Stimulated activated CD4-positive, alpha-beta T cell treated with anti-CD3 and anti-CD28 coated beads, TNF-alpha, amount 100 ng/mL, for 1 hour (primary cell): ENCODE measurements around the gene HTR2A.

Experiments used
- DNase-seq, 3 donors: peaks; one replicate each; pipeline ENCODE4 v3.0.0-alpha.2; 2020; ENCODE audit warnings: low read depth in 3 of 3, low spot score in 1 of 3

Gene HTR2A

DNA sequence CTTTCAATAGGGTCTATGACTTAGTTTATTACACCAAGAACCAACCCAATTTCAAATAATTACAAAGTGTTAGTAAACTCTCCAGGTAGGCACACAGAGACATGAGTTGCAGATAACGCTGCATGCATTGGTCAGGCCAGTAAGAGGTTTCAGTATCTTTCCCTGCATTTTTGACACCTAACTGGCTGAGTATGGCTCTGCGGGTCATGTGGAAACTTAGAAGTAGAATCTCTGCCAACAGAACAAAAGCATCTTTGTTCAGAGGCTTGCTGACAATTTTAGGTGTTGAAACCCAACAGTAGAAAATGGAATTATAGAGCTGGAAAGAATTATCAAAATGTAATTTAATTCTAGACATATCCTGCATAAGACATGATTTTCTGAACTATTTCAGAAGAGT lies 25.3 kb downstream of the HTR2A start:
- DNase-seq = no peak

DNA sequence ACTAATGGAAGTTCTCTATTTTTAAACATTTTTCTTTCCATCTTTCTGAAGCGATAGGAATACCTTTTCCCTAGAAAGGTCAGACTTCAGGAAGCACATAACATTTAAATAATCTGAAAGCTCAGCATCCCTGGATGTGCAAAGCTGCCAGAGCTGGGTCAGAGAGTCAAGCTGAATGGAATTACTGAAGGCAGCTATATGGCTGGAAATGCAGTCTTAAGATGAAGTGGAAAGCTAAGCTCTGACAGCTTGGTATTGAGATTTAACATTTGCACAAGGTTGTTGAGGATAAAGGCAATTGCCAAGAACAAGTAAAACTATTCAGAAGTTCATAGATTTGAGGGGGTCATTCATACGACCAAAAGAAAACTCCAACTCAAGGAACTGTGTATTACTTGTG lies 28.8 kb downstream of the HTR2A start:
- no peak for DNase-seq

DNA sequence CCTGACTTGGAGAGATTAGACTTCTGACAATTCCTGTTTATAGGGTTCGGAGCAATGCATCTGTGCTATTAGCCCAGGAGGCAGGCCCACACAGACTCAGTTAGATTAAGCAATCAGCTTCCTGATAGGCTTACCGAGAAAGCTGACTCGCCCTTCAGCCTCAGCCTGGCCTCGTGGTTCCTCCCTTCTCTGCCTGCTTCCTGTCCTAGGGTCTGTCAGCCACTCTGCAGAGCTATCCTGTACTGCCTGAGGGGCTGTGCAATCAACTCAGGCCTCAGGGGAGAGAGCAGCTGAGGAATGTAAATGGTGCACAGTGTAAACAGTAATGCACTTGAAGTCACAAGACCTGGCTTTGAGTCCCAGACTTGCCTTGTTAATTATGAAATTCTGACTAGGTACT lies 30.7 kb downstream of the HTR2A start:
- DNase-seq = no peak

DNA sequence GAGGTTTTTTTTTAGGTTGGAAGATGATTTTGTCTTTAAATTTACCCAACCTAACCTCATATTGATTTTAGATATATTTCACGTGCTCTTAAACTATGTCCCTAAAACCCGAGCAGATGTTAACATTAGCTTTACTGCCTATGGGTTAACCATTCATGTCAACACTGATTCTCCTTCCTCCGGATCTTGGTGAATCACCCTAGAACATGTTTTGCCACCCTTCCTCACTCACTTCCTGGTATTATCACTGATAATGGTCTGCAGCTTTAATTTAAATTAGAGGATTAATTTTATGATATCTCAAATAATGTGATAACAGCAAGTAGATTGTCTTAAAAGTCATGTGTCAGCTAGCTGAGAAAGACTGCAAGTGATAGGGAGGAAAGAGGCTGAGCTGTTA lies 31.9 kb downstream of the HTR2A start:
- DNase-seq = no peak

DNA sequence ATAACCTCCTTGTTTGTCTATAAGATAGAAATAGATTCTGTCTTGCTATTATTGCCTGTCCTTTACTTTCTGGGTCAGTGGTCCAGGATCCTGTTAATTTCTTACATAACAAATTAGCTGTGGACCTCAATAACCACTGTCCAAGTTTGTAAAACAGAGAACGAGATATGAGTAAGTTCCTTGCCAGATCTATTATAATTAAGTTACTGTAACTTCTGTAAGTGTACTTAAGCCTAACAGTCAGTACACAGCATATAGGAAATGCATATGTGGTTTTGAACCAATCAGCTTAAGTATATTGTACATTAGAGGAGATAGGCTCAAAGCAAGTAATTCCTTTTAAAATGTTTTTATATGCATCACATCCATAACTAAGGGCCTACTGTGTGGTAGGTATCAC lies 34.9 kb downstream of the HTR2A start:
- no peak for DNase-seq

DNA sequence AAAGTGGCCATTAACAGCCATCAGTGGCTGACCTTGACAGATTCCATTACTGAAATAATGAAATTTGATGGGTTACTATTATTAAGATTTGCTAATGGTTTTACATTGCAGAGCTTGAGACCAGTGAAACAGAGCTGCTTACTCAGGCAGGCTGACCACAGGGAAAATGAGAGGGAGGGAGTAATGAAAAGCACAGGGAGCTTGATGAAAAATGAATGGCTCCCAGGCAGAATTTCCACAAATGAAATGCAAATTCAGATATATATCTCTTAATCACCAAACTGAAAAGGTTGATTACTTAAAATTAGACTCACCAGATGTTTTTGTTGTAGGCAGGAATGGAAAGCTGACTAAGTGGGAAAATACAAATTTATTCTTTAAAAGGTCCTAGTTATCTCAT lies 36.1 kb downstream of the HTR2A start:
- no peak for DNase-seq

DNA sequence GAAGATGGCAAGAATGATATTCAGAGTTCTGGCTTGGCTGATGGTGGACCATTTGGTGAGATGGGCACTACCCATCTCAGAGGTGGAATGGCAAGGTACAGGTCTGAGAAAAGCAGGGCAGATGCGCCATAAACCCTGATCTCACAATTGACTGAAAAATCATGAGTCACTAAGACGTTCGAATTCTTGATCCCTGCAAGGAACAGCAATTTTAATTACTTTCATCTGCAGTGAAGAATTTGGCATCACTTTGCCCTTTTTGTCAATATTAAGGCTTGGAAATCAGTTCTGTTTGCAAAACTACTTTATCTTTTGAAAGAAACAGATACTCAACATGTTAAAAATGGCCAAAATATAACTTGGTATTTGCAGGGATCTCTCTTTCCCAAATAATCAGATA lies 38.1 kb downstream of the HTR2A start:
- no peak for DNase-seq

DNA sequence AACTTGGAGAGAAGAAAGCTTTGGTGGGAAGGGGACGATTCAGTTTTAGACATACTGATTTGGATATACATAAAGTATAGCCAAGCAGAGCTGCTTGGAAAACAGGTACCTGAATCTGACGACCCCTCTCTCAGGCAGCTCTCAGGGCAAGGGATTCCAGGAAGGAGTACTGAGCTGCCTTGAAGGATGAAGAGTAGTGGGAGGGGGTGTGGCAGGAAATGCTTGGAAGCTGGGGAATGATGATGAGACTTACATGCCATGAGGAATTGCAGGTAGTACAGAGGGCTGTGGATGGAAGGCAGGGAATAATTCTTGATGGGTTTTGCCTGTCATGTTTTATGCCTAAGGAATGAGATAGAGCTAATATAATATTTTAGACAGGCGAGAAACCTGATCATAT lies 38.7 kb downstream of the HTR2A start:
- DNase-seq = no peak

DNA sequence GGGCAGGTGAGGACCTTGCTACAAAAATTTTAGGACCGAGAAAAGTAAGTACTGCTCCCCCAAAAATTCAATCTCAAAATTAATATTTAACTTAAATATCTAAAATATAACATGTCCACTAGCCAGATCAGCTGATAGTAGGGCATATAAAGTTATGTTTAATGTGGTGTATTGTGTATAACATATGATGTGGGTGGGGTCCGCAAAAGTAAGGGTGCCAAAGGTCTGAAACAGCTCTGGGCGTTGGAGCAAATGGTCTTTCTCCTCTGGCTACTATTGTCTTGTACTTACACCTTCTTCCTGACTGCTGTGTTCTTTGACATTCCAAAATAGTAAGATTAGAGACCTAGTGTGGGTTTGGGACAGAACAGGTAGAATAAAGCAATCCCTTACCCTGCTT lies 41.2 kb downstream of the HTR2A start:
- DNase-seq = no peak

DNA sequence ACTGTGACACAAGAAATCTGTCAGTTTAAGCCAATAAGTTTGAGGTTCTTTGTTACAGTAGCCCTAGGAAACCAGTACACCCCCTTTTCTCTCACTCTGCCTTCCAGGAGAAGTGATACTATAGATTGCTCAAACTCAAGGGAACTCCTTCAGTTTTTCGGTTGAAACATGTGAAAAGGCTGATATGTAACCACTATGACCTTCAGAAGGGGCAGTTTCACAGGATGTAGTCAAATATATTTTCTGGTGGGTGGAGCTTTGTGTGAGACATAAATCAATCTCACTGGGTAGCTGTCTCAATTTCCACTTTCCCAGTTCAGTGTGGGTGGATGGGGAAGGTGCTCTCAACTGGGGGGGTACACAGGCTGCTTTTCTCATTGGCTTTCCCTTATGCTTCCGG lies 41.7 kb downstream of the HTR2A start:
- DNase-seq = no peak

DNA sequence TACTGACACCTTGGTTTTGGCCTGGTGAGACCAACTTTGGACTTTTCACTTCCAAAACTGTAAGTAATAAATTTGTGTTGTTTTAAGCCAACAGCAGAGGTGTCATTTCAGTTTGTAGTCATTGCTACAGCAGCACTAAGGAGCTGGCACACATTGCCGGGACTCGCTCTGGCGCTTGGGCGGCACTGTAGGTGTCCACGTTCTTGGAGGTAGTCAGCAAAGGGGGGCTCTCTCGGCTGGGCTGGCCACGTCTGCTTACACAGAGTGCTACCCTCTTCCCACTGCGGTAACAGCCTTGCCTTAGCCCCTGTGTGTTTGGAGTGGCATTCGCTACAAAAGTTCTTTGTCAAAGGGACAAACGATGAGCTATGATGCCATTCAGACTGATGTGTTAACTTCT lies 44.7 kb downstream of the HTR2A start:
- no peak for DNase-seq

DNA sequence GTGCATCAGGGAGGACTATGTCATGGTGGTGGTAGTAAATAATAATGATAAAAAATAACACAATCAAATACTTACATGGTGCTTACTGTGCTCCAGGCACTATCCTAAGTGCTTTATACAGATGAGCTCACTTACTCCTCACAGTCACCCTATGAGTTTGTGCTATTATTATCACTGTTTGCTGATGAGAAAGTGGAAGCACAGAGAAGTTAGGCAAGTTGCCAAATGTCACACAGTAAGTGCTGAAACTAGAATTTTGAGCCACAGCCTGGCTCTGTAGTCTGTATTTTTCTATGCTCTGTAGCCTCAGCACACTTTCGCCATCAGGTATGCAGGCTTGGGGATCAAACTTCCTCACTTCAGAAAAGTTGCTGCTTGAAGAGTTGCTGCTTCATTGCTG lies 46.6 kb downstream of the HTR2A start:
- DNase-seq = no peak

DNA sequence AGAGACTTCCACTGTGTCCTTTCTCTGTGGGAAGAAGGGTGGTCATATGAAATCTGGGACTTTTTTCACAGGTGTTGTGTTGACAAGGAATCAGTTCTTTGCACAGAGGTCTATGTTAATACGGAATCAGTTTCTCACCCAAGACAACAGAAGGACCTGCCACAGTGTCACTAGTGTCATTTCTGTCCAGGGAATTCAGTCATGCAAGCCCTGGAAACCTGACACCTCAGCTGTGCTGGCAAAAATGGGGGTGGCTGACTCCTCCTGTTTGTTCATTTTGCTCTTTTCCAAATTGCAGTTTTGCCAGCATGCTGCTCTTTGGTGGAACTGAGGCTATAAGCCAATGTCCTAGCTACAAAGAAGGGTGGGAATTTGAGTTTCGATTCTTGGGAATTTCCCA lies 50.1 kb downstream of the HTR2A start:
- no peak for DNase-seq

DNA sequence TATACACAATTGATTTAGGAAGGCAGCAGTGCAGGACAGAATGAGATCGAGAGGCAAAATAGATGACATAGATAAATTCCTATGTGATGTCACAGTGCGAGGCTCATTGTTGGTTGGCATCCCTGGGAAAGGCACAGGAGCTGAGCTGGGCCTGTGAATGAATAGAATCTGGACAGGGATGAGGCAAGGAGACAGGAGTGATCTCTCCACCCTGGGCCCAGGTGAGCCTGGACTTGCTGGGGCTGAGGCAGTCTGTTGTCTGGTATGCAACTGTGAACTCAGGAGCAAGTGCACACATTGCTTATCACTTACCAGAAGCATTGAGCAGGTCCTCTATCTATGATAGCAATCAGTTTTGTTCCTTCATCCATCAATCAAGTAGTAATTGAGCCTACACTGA lies 51.7 kb downstream of the HTR2A start:
- no peak for DNase-seq

DNA sequence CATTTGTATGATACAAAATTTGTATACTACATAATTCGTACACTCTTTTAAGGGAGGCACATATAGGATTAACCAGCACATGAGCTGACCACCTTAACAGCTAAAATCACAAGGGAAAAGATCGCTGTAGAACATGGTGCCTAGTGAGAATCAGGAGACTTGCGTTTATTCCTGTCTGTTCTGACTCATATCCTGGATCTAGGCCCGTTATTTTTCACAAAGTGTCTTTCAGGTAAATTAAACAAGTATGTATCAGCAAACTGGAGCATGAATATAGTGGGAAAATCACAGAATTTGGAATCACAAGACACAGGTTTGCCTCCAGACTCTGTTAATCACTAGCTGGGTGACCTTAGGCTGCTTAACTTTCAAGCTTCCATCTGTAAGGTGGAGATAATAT lies 52.4 kb downstream of the HTR2A start:
- no peak for DNase-seq

DNA sequence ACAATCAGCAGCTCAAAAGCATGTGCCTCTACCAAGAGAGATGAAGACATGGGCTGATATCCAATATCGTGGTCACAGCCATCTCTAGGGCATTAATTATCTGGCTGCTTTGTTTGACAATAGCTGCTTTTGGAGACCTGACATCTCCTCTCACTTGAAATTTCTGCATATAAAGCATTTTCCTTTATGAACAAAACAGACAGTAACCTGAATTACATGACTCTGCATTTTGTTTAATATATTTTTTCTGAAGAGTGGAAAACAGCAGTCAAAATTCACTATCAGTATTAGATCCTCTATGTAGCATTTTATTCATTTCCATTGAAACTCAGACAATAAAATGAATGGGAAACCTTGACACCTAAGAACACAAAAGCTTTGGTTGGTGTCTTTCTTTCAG lies 57.5 kb downstream of the HTR2A start:
- DNase-seq = no peak

DNA sequence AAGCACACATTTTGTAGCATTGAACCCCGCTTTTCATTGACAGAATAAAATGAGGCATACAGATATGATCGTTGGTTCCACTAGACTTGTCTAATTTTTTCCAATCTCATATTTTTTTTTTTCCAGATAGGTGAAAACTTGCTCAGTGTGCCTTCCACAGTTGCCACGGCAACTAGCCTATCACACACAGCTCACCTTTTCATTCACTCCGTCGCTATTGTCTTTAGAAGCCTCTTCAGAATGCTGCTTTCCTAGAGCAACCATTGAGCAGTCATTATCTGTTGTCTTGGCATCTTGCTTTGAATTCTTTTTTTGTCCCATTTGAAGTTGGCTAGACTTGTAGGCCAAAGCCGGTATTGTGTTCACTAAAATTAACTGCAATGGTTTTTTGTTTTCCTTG lies 62.2 kb downstream of the HTR2A start:
- DNase-seq = no peak

DNA sequence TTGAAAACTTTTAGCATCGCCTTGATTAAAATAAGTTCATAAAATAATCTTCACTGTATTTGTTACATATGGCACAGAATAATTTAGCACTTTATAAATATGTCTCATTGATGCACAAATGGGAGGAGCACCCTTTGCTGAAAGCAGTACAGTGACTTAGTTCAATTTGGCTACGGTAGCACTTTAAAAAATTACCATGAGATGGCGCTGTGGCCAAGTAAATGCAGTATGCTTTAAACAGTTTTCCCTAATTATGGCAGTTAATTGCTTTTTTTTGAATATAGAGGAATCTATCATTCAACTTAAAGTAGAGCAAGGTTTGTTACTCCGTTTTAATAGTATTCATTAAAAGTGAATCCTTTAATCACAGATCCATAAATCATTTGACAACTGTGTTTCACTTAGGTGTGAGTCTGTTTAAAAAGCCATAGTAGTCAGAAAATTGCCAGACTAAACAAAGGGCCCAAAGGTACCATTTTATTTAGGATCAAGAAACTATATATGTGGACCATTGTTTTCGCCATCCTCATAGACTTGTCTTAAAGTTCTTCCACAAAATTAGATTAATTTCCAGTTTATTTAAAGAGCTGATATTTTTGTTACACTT lies 65.2 kb downstream of the HTR2A start:
- DNase-seq = no peak

DNA sequence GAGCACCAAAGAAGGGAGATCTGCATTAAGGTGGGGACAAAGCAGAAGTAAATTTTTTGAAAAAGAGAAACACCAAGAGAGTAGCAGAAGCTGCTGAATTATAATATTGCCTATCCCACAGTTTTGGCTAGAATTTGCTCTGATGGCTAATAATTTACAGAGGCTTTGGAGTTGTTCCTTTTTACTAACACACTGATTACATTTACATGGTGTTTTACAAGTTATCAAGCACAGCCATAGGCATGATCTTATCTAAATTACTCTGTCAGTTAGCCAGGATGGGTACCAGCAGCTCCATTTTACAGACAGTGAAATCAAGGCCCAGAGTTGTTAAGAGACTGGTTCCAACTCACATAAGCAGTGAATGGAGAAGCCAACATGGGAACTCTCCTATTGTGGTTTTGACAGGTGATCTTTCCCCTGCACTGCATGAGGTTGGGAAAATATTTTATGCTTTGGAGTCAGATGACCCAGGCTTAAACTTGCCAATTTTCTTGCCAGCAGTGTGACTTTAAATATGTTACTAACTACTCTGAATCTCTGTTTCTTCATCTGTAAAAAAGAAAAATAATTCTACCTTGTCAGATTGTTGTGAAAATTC lies 66.3 kb downstream of the HTR2A start:
- DNase-seq = no peak

DNA sequence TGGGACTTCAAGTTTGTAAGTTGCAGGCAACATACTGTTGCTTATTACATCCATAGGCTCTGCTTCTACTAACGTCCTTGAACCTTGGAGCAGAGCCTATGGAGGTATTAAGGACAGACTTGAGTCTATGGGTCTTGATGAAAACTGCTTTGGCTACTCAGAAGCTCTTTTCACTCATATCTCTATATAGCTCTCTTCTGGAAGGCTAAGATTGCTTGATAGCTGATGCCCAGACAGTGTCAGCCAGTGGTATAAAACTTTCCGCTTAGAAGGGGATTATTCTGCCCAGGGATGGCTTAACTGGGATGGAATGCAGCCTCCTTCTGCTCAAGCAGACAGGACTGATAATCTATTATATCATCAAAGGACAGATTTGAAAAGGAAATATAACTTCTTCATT lies 74.3 kb downstream of the HTR2A start:
- no peak for DNase-seq

DNA sequence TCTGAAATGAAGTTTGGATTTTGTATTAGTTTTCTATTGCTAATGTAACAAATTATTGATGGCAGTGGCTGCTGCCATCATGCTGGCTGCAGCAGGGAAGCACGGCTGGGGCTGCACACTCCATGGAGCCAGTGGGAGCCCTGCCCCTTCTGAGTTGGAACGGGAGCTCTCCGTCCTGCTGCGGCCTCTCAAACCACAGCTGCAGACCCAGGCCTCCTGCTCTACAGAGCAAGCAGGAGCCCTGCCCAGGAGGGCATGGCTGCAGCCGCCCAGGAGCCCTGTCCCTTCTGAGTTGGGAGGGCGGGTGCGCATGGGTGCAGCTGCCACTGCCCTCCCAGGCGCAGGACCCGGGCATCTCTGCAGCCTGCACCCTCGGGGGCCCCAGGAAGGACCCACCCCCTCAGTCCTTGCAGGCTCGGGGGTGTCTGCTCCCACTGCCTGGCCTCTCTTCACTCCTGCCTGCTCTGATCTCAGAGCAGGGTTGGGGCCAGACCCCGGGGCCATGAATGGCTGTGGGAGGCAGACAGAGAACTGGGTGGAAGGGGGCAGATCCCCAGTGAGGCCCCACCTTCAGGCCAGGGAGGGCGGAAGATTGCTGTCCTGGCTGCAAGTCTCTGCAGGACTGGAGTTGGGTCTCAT lies 78.9 kb downstream of the HTR2A start:
- no peak for DNase-seq

DNA sequence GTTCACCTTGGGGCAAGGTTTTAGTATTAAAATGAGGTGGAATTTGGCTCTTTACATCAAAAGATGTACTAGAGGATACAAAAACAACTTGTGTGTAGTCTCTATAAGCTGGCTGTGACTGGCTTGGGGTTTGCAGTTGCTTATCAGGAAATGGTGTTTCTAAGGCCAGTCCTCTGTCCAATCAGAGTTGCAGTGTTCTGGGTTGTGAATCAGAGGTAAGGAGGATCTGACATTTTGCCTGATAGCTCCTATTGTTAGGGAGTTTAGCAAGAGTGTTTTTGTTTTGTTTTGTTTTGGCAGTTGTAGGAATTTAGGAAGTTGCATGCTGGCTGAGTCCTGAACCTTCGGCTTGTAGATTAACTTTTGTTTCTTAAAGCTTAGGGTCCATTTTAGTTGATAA lies 79.8 kb downstream of the HTR2A start:
- no peak for DNase-seq

DNA sequence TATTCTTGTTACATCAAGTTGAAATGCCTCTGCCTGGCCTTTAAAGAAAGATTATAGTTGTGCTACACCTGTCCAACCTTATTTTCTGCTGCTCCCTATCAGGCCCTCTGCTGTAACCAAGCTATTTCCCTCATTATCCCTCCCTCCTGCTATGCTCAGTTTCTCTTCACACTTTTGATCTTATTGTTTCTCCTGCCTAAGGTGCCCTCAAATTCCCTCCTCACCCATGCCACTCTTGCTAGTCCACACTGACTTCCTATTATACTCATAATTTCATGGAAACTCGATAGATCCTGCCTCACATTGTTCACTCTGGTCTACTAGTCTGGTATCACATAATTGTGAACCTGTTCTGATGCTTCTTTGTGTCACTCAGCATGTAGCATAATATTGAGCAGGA lies 80.5 kb downstream of the HTR2A start:
- DNase-seq = no peak
